ENCODE results near the gene CORO2B. TPM values are rescaled to one million over a fixed set of nuclear protein-coding genes. Genes with fewer than 3 reads are reported as not detected.

Gene CORO2B
- total RNA-seq, 1 donor from 2014 or later: 0.43 TPM

GRCh38 chr15:68550004-68550403 lies 28.8 kb upstream of the CORO2B start:
- no peak for DNase-seq (ENCODE audit: low spot score)
- intact Hi-C loops (cut with micrococcal nuclease): loop anchor here (1.0 to 5.0 kb wide), 2 partner anchors 325 to 372 kb away; no protein-coding TSS in a partner anchor
- Mint-ChIP-seq H3K9me3 (no peaks in the 10 kb centered on the region), H3K4me1 (ENCODE audit: low read depth) (peaks cover 9% of the 10 kb centered on the region), H3K27ac (no peak overlapping the region), H3K4me3 (ENCODE audit: low read depth) (no peak overlapping the region), H3K36me3 (ENCODE audit: low read depth) (no peaks in the 10 kb centered on the region), H3K27me3 (ENCODE audit: low read depth) (peaks cover 28% of the 10 kb centered on the region)

GRCh38 chr15:68550498-68551295 lies 28.1 kb upstream of the CORO2B start:
- Mint-ChIP-seq H3K4me3 (ENCODE audit: low read depth) (no peak overlapping the region), H3K36me3 (ENCODE audit: low read depth) (no peaks in the 10 kb centered on the region), H3K9me3 (no peaks in the 10 kb centered on the region), H3K4me1 (ENCODE audit: low read depth) (peaks cover 9% of the 10 kb centered on the region), H3K27ac (no peak overlapping the region), H3K27me3 (ENCODE audit: low read depth) (peaks cover 31% of the 10 kb centered on the region)
- peak; percentile 57 for DNase-seq (ENCODE audit: low spot score)
- intact Hi-C loops (cut with micrococcal nuclease): loop anchor here (1.0 to 5.0 kb wide), 2 partner anchors 325 to 372 kb away; no protein-coding TSS in a partner anchor

GRCh38 chr15:68551296-68551635 lies 27.5 kb upstream of the CORO2B start:
- Mint-ChIP-seq H3K36me3 (ENCODE audit: low read depth) (no peaks in the 10 kb centered on the region), H3K9me3 (no peaks in the 10 kb centered on the region), H3K27me3 (ENCODE audit: low read depth) (peaks cover 33% of the 10 kb centered on the region), H3K27ac (no peak overlapping the region), H3K4me1 (ENCODE audit: low read depth) (peaks cover 9% of the 10 kb centered on the region), H3K4me3 (ENCODE audit: low read depth) (no peak overlapping the region)
- DNase-seq (ENCODE audit: low spot score): no peak
- intact Hi-C loops (cut with micrococcal nuclease): loop anchor here (5.0 kb wide), 1 partner anchor 371 kb away; no protein-coding TSS in a partner anchor

GRCh38 chr15:68552344-68552743 lies 26.4 kb upstream of the CORO2B start:
- no peak overlapping the region for H3K4me3 Mint-ChIP-seq (ENCODE audit: low read depth)
- no peaks in the 10 kb centered on the region for H3K36me3 Mint-ChIP-seq (ENCODE audit: low read depth)
- no peaks in the 10 kb centered on the region for H3K9me3 Mint-ChIP-seq
- H3K27me3 Mint-ChIP-seq (ENCODE audit: low read depth): peaks cover 36% of the 10 kb centered on the region
- no peak for DNase-seq (ENCODE audit: low spot score)
- intact Hi-C loops (cut with micrococcal nuclease): loop anchor here (5.0 kb wide), 1 partner anchor 370 kb away; no protein-coding TSS in a partner anchor
- peaks cover 9% of the 10 kb centered on the region for H3K4me1 Mint-ChIP-seq (ENCODE audit: low read depth)
- H3K27ac Mint-ChIP-seq: no peak overlapping the region

- Mint-ChIP-seq H3K9me3 (no peaks in the 10 kb centered on the region), H3K27me3 (ENCODE audit: low read depth) (peaks cover 41% of the 10 kb centered on the region), H3K27ac (no peak overlapping the region), H3K4me3 (ENCODE audit: low read depth) (no peak overlapping the region), H3K36me3 (ENCODE audit: low read depth) (no peaks in the 10 kb centered on the region), H3K4me1 (ENCODE audit: low read depth) (peaks cover 9% of the 10 kb centered on the region)
- DNase-seq (ENCODE audit: low spot score): no peak
- intact Hi-C loops (cut with micrococcal nuclease): loop anchor here (5.0 kb wide), 1 partner anchor 370 kb away; no protein-coding TSS in a partner anchor
Observed at GRCh38 chr15:68552773-68553172, 26.0 kb upstream of the CORO2B start.

- no peaks in the 10 kb centered on the region for H3K36me3 Mint-ChIP-seq (ENCODE audit: low read depth)
- peaks cover 5% of the 10 kb centered on the region for H3K4me1 Mint-ChIP-seq (ENCODE audit: low read depth)
- intact Hi-C loops (cut with micrococcal nuclease): loop anchor here (5.0 kb wide), 1 partner anchor 369 kb away; no protein-coding TSS in a partner anchor
- H3K4me3 Mint-ChIP-seq (ENCODE audit: low read depth): no peak overlapping the region
- no peak for DNase-seq (ENCODE audit: low spot score)
- no peaks in the 10 kb centered on the region for H3K9me3 Mint-ChIP-seq
- H3K27me3 Mint-ChIP-seq (ENCODE audit: low read depth): peaks cover 41% of the 10 kb centered on the region
- H3K27ac Mint-ChIP-seq: no peak overlapping the region
Observed at GRCh38 chr15:68553314-68553993, 25.3 kb upstream of the CORO2B start.

GRCh38 chr15:68553994-68554720 lies 24.6 kb upstream of the CORO2B start:
- H3K4me3 Mint-ChIP-seq (ENCODE audit: low read depth): no peak overlapping the region
- H3K27ac Mint-ChIP-seq: no peak overlapping the region

GRCh38 chr15:68554721-68555678 lies 23.8 kb upstream of the CORO2B start:
- no peak overlapping the region for H3K27ac Mint-ChIP-seq
- H3K4me1 Mint-ChIP-seq (ENCODE audit: low read depth): peaks cover 17% of the 10 kb centered on the region
- no peaks in the 10 kb centered on the region for H3K9me3 Mint-ChIP-seq
- no peak overlapping the region for H3K4me3 Mint-ChIP-seq (ENCODE audit: low read depth)
- H3K27me3 Mint-ChIP-seq (ENCODE audit: low read depth): peaks cover 48% of the 10 kb centered on the region
- H3K36me3 Mint-ChIP-seq (ENCODE audit: low read depth): no peaks in the 10 kb centered on the region
- intact Hi-C loops (cut with micrococcal nuclease): loop anchor here (1.0 to 5.0 kb wide), 3 partner anchors 97 to 367 kb away; no protein-coding TSS in a partner anchor
- DNase-seq (ENCODE audit: low spot score): no peak

More at GRCh38 chr15:68553994-68554720, 24.6 kb upstream of the CORO2B start:
- peak; percentile 35 for DNase-seq (ENCODE audit: low spot score)
- Mint-ChIP-seq H3K4me1 (ENCODE audit: low read depth) (peaks cover 9% of the 10 kb centered on the region), H3K27me3 (ENCODE audit: low read depth) (peaks cover 45% of the 10 kb centered on the region), H3K9me3 (no peaks in the 10 kb centered on the region), H3K36me3 (ENCODE audit: low read depth) (no peaks in the 10 kb centered on the region)
- intact Hi-C loops (cut with micrococcal nuclease): loop anchor here (1.0 to 5.0 kb wide), 2 partner anchors 120 to 368 kb away; no protein-coding TSS in a partner anchor

- Mint-ChIP-seq H3K4me3 (ENCODE audit: low read depth) (no peak overlapping the region), H3K9me3 (no peaks in the 10 kb centered on the region), H3K36me3 (ENCODE audit: low read depth) (no peaks in the 10 kb centered on the region), H3K27ac (no peak overlapping the region), H3K4me1 (ENCODE audit: low read depth) (peaks cover 15% of the 10 kb centered on the region), H3K27me3 (ENCODE audit: low read depth) (peaks cover 48% of the 10 kb centered on the region)
- intact Hi-C loops (cut with micrococcal nuclease): loop anchor here (5.0 kb wide), 1 partner anchor 97 kb away; no protein-coding TSS in a partner anchor
- DNase-seq (ENCODE audit: low spot score): no peak
Observed at GRCh38 chr15:68555679-68556037, 23.1 kb upstream of the CORO2B start.

GRCh38 chr15:68556139-68556990 lies 22.4 kb upstream of the CORO2B start:
- Mint-ChIP-seq H3K27me3 (ENCODE audit: low read depth) (peaks cover 51% of the 10 kb centered on the region), H3K4me1 (ENCODE audit: low read depth) (peaks cover 15% of the 10 kb centered on the region), H3K36me3 (ENCODE audit: low read depth) (no peaks in the 10 kb centered on the region), H3K9me3 (no peaks in the 10 kb centered on the region), H3K27ac (no peak overlapping the region), H3K4me3 (ENCODE audit: low read depth) (no peak overlapping the region)
- intact Hi-C loops (cut with micrococcal nuclease): loop anchor here (5.0 kb wide), 1 partner anchor 96 kb away; no protein-coding TSS in a partner anchor
- no peak for DNase-seq (ENCODE audit: low spot score)
